Panc1 (cell line): ENCODE data around the gene GAL3ST3.

Experiments used
- TF ChIP-seq, protein P1 (sequence below): fragments of 450-650 bp; IDR thresholded peaks from 2 replicates; pipeline ENCODE4 v1.5.1; 2017; ENCODE audit warnings: mild to moderate bottlenecking
- TF ChIP-seq, protein P2 (sequence below), 2 experiments: IDR thresholded peaks; 2 replicates each; pipeline ENCODE4 v1.6.1; 2011 to 2012; ENCODE audit warnings: low read depth in 2 of 2, control low read depth in 1 of 2, low read length in 1 of 2, mild to moderate bottlenecking in 1 of 2, moderate library complexity in 1 of 2; ENCODE audit not compliant: insufficient read depth in 1 of 2

DNA sequence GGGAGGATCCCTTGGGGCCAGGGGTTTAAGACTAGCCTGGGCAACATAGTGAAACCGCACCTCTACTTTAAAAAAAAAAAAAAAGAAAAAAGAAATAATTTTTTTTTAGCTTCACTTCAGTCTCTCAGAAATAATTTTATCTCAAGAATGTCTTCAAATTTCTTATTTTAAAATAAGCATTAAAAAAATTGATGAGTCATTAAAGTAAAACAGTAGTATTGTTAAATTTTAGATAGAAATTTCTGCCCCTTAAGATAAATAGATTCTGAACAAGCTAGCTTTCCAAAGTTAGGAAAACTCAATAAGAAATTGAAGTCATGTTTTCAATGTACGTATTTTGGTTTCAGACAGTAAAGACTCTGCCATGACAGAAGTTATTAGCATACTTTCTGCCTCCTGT lies 13.4 kb upstream of the GAL3ST3 start:
- TF ChIP-seq, protein P1, sequence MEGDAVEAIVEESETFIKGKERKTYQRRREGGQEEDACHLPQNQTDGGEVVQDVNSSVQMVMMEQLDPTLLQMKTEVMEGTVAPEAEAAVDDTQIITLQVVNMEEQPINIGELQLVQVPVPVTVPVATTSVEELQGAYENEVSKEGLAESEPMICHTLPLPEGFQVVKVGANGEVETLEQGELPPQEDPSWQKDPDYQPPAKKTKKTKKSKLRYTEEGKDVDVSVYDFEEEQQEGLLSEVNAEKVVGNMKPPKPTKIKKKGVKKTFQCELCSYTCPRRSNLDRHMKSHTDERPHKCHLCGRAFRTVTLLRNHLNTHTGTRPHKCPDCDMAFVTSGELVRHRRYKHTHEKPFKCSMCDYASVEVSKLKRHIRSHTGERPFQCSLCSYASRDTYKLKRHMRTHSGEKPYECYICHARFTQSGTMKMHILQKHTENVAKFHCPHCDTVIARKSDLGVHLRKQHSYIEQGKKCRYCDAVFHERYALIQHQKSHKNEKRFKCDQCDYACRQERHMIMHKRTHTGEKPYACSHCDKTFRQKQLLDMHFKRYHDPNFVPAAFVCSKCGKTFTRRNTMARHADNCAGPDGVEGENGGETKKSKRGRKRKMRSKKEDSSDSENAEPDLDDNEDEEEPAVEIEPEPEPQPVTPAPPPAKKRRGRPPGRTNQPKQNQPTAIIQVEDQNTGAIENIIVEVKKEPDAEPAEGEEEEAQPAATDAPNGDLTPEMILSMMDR: no peak
- TF ChIP-seq, protein P2, sequence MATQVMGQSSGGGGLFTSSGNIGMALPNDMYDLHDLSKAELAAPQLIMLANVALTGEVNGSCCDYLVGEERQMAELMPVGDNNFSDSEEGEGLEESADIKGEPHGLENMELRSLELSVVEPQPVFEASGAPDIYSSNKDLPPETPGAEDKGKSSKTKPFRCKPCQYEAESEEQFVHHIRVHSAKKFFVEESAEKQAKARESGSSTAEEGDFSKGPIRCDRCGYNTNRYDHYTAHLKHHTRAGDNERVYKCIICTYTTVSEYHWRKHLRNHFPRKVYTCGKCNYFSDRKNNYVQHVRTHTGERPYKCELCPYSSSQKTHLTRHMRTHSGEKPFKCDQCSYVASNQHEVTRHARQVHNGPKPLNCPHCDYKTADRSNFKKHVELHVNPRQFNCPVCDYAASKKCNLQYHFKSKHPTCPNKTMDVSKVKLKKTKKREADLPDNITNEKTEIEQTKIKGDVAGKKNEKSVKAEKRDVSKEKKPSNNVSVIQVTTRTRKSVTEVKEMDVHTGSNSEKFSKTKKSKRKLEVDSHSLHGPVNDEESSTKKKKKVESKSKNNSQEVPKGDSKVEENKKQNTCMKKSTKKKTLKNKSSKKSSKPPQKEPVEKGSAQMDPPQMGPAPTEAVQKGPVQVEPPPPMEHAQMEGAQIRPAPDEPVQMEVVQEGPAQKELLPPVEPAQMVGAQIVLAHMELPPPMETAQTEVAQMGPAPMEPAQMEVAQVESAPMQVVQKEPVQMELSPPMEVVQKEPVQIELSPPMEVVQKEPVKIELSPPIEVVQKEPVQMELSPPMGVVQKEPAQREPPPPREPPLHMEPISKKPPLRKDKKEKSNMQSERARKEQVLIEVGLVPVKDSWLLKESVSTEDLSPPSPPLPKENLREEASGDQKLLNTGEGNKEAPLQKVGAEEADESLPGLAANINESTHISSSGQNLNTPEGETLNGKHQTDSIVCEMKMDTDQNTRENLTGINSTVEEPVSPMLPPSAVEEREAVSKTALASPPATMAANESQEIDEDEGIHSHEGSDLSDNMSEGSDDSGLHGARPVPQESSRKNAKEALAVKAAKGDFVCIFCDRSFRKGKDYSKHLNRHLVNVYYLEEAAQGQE (IDR thresholded peaks at IDR 0.05; ENCODE audit: insufficient read depth in 1 of 2, low read depth in 2 of 2, low read length in 1 of 2): no peak
